Measurements from ENCODE around the gene CNTNAP2. TPM values are rescaled to one million over a fixed set of nuclear protein-coding genes. Genes with fewer than 3 reads are reported as not detected.

The CNTNAP2 gene
- total and polyA plus RNA-seq, 2 of the 4 experiments (the other 2 are of a cell fraction), result not detected

GRCh38 chr7:148383651-148384050 lies 2267.1 kb downstream of the CNTNAP2 start:
- H3K36me3 ChIP-seq (ENCODE audit: control insufficient read depth, insufficient read depth, low read length), result no peaks in the 10 kb centered on the region

More at GRCh38 chr7:148383651-148384050, 2267.1 kb downstream of the CNTNAP2 start:
- DNase-seq (no peak), ATAC-seq (ENCODE audit: low read depth) (no peak)
- ChIA-PET CTCF (no interaction called here), POLR2A (ENCODE audit: unreplicated experiment) (no interaction called here)
- H2BK15ac ChIP-seq (ENCODE audit: low read depth, low read length), result no peak overlapping the region
- H3K56ac ChIP-seq (ENCODE audit: extremely low read depth, insufficient read depth, low read length), result no peak overlapping the region
- no peak overlapping the region for H3K18ac ChIP-seq (ENCODE audit: low read depth, low read length)
- no peaks in the 10 kb centered on the region for H4K20me1 ChIP-seq (ENCODE audit: insufficient read depth, low read length)
- H3K4me3 ChIP-seq (ENCODE audit: insufficient read depth, low read depth, low read length), result no peak overlapping the region
- no peak overlapping the region for H2BK20ac ChIP-seq (ENCODE audit: low read depth, low read length)
- H2BK5ac ChIP-seq (ENCODE audit: low read depth, low read length, poor library complexity, severe bottlenecking), result no peak overlapping the region
- no peak overlapping the region for H3K14ac ChIP-seq (replicated peaks; ENCODE audit: low read depth, low read length)
- H3K4me2 ChIP-seq (ENCODE audit: low read depth, low read length), result no peak overlapping the region
- peaks cover 22% of the 10 kb centered on the region for H3K9me3 ChIP-seq (ENCODE audit: control insufficient read depth, insufficient read depth, low read length)
- no peak overlapping the region for H3K23ac ChIP-seq (ENCODE audit: low read depth, low read length)
- H3K27me3 ChIP-seq (ENCODE audit: control insufficient read depth, insufficient read depth, low read length), result no peaks in the 10 kb centered on the region
- no peak overlapping the region for H4K5ac ChIP-seq (ENCODE audit: low read depth, low read length)
- intact Hi-C loops (cut with micrococcal nuclease) (no loop called here), in situ Hi-C loops (cut with MboI; ENCODE audit: low sequenced_read_pairs) (no loop called here), dilution Hi-C loops (cut with HindIII; ENCODE audit: low sequenced_read_pairs, unreplicated experiment) (no loop called here)
- H3K79me1 ChIP-seq (ENCODE audit: low read depth in 1 of 2, low read length in 2 of 2), result no peaks in the 10 kb centered on the region
- H2BK120ac ChIP-seq (ENCODE audit: low read depth, low read length), result no peak overlapping the region
- no peak overlapping the region for H2AK9ac ChIP-seq (replicated peaks; ENCODE audit: low read depth, low read length, poor library complexity)
- no peak overlapping the region for H3K4ac ChIP-seq (ENCODE audit: low read depth, low read length)
- no peak overlapping the region for H2AK5ac ChIP-seq (ENCODE audit: low read depth, low read length)
- H3K27ac ChIP-seq (ENCODE audit: insufficient read depth, low read length), result no peak overlapping the region
- H3K9ac ChIP-seq (ENCODE audit: low read depth, low read length), result no peak overlapping the region
- no TSS peak for BruUV-seq (replicated peaks)
- H2AFZ ChIP-seq (replicated peaks; ENCODE audit: low read length, poor library complexity), result no peak overlapping the region
- no peak for TF ChIP-seq RFX5 (IDR thresholded peaks at IDR 0.05; ENCODE audit: low read depth, low read length)
- no peak for TF ChIP-seq ELK1 (IDR thresholded peaks at IDR 0.05; ENCODE audit: borderline replicate concordance, low read depth, low read length)
- no peak for TF ChIP-seq CEBPB (IDR thresholded peaks at IDR 0.05; ENCODE audit: low read depth, low read length)
- no peak for TF ChIP-seq RCOR1 (IDR thresholded peaks at IDR 0.05; ENCODE audit: insufficient replicate concordance, low read length)
- TF ChIP-seq CTCF (conservative IDR thresholded peaks at IDR 0.05; ENCODE audit: low read depth, low read length), result no peak
- TF ChIP-seq MAFK (IDR thresholded peaks at IDR 0.05; ENCODE audit: low read depth, low read length), result no peak
- no peak for TF ChIP-seq BHLHE40 (IDR thresholded peaks at IDR 0.05; ENCODE audit: low read depth, low read length)
- no peak for TF ChIP-seq POLR2A (IDR thresholded peaks at IDR 0.05; ENCODE audit: low read depth, low read length)
- no peak for TF ChIP-seq MAZ (IDR thresholded peaks at IDR 0.05; ENCODE audit: borderline replicate concordance, low read depth, low read length)
- TF ChIP-seq USF2 (IDR thresholded peaks at IDR 0.05; ENCODE audit: low read depth, low read length), result no peak
- TF ChIP-seq MXI1 (IDR thresholded peaks at IDR 0.05; ENCODE audit: borderline replicate concordance, low read depth, low read length), result no peak
- TF ChIP-seq FOS (IDR thresholded peaks at IDR 0.05; ENCODE audit: low read depth, low read length), result no peak
- no peak for TF ChIP-seq CHD1 (IDR thresholded peaks at IDR 0.05; ENCODE audit: low read depth, low read length)
- no peaks in the 10 kb centered on the region for H3K4me1 ChIP-seq (ENCODE audit: control insufficient read depth, insufficient read depth, low read length)
- WGBS, 2 experiments (ENCODE audit: extremely low coverage in 2 of 2, insufficient read length in 1 of 2), result 63% methylated on average over 12 of the region's 14 CpGs; no CpG with 5 or more reads in 1 of the 2 experiments
- no peak overlapping the region for H4K91ac ChIP-seq (ENCODE audit: insufficient read depth, low read depth, low read length)
- H3K9me1 ChIP-seq (ENCODE audit: insufficient read depth, low read length), result no peaks in the 10 kb centered on the region
- H4K8ac ChIP-seq (ENCODE audit: low read depth in 2 of 2, low read length in 2 of 2), result no peak overlapping the region
